NCI-H2171 treated with DMSO at 0.1 percent for 48 hours (cell line): Measurements from ENCODE around the gene MAGI3.
"Not testable (repeated sequence)": the region's sequence is repeated elsewhere in the genome, so short reads cannot be mapped to it uniquely, and the experiment has no call there.

ENCODE experiments used
- DNase-seq: peaks from one replicate; lab custom pipeline; 2025; lab: John Stamatoyannopoulos, UW

MAGI3 gene

DNA sequence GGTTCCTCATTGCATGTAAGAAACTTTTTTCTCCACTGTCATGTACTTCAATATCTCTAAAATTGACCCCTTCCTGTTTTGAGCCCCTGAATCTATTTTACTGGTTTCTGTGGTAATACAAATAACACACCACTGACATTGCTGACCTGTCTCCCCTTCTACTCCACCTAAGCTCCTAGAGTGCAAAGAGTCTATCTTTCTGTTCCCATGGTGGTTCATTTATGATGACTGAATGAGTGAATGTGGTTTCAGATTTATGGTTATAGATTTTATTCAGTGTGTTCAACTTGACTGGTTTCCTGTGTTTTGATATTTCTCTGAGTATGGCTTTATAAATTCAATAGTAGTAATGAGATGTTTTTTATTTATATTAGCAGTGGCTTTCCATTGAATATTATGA, 127.7 kb downstream of the MAGI3 start:
- no peak for DNase-seq

DNA sequence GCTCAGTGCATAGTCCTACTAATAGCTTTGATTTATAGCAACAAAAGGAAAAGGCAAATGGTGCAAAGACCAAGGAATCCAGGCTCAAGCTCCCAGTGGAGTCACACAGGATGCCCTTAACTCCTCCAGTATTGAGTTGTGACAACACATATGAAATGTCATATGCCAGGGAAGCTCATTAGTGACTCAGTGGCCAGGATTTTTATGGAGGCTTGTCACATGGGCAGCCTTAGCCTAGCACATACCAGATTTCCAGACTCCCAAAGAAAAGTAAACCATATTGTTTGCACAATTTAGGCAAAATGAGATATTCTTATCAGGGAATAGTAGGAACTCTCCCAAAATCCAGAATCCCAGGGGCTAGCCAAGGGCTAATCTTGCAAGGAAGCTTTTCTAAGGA, 129.2 kb downstream of the MAGI3 start:
- DNase-seq: no peak

DNA sequence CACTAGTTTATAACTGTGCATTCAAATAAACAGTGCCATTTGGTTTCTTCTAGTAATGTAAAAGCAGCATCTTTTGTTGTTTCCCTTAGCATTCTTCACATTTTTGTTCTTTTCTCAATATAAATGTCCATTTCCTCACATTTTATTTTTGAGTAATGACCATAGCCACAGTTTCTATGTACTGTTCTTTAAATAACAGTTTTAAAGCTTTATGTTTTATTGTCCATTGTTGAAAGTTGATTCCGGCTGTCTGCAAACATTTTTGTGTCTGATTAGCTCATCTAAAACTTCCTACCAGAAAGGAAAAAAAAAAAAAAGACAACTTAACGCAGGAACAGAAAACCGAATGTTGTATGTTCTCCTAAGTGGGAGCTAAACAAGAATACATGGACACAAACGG, 139.7 kb downstream of the MAGI3 start:
- no peak for DNase-seq

DNA sequence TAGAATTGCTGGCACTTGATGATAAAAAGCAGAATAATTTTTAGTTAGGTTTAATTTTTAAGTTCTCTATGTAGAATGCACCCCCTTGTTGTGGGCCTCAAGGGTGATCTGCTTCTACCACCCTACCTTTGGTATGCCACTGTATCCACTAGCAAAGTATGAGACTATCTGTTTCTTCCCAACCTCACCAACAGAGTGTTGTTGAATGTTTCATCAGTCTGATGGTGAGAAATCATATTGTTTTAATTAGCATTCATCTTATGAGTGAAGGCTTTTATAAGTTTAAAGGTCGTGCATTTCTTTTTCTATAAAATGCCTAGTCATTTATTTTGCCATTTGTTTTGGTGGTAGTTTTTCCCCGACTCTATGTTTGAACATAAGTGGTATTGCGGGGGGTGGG, 141.0 kb downstream of the MAGI3 start:
- DNase-seq: no peak

DNA sequence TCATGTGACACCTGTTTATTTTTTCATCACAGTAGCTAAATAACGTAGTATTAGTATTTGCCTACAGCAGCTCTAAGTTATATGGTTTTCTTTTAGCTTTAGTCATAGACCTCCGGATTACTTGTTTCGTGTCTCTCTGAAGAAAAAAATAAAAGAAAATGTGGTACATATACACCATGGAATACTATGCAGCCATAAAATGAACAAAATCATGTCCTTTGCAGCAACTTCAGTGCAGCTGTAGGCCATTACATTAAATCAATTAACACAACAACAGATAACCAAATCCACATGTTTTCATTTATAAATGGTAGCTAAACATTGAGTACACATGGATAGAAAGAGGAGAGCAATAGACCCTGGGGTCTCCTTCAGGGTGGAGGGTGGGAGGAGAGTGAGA, 142.7 kb downstream of the MAGI3 start:
- DNase-seq: no peak

DNA sequence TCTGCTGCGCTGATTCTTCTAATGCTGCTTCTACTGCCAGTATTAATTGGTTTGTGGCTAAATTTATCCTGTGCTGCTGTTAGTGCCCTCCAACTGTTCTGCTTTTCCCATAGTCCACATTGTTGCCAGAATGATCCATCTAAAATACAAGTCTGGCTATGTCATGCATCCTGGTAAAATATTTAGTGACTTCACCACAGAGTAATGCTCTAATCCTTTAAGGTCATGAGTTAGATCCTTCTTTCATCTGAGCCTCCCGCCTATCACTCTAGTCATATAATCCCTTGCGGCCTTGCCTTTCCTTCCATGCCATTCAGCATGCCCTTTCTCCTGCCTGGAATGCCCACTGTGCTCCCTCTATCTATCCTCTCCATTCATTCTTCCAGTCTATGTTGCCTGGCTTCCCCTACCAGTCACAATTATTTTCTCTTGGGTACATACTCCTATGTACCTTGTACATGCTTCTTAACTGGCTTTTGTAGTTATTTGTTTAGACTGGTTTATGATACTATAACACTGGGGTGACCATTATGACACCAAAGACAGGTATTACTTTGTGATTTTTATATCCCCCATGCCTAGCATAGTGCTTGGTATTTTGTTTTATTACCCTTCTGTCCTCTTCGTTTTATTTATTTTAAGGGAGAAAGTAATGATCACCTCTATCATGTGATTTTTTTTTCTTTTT, 144.0 kb downstream of the MAGI3 start:
- no peak for DNase-seq

DNA sequence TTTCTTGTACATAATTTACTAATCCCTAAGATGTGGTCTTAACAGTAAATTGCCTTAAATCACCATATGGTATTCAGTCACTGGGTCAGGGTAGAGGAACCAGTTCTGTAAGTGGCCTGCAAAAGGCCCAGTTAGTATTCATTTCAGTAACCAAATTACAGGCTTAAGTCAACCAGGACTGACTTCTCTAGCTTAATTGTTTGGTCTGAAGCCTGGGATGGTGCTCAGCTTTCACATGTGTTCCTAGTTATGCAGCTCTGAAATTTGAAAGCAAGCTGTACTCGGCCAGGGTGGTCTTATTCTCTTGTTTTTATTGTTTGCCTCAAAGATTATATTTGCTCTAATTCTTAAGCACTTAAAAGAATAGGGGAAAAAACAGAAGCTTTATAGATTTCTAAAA, 144.6 kb downstream of the MAGI3 start:
- no peak for DNase-seq

DNA sequence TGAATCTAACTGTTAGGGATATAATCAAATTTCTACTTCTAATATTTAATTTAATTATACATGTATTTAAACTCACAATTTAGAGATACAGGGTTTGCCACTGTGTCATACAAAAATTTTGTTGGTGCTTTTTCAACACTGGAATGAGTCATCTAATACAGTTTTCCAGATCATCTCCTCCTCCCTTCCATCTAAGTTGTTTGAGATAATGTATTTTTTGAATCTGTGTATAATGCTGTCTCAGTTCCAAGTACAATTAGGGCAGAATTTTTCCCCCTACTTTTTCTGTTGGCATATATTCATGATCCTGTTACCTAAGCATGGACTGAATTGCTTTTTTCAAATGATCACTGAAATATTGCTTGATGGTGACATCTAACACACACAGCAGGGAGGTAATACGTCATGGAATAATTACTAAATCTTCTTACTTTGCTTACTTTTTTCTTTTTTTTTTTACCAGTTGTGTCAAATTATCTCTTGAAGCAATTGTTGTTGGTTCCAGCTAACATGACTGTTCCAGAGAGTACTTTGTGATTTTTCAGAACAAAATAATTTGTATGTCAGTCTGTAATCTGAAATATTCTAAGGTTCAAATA, 146.0 kb downstream of the MAGI3 start:
- no peak for DNase-seq

DNA sequence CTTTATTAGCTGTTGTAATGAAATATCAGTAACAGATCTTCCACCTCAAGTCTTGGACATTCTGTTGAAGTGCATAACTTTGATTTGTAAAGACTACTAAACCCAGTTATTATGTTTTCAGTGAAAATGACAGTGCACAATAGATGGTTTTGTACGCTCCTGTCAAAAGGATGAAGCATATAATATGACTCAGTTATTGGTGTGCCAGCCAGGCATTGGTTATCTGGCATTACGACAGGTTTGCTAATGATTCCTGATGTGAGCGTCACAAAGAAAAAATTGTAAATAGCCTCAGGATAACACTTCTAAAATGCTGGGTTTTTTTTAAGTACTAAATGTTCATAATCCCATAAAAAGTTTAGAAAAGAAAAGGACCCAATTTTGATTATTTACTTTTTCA, 147.9 kb downstream of the MAGI3 start:
- DNase-seq: no peak

DNA sequence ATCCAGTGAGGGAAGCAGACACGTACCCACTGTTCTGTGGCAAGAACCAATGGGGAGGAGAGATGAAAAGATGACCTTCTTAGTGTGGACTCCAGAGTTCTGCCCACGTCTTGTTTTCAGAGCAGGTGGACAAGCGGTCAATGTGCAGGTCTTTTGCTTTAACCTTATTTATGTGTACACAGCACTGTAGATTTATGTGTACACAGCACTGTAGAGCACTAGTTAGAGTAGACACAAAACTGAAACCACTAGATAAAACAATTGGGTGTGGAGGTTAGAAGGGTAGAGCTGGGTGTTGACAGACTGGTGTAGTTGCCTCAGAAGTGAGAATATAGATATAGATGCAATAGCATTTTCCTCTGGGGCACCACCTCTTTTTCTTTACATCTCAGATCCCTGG, 150.0 kb downstream of the MAGI3 start:
- no peak for DNase-seq

DNA sequence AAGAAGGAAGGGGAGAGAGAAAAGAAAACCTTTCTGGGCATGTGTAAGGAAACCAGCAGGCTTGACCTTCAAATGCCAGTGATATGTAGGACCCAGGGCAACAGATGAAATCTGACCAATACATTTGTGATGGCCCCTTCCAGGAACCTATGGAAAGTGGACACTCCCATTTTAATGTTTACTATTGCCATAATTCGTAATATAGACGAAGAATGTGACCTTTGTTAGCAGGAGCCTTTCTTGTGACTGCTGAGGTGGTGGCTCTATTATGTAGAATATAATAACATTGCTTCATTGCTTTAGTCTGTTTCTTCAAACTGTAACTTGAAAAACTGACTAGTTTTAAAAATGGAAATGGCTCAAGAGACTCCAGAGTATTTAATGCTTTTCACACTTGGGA, 150.8 kb downstream of the MAGI3 start:
- DNase-seq: no peak

DNA sequence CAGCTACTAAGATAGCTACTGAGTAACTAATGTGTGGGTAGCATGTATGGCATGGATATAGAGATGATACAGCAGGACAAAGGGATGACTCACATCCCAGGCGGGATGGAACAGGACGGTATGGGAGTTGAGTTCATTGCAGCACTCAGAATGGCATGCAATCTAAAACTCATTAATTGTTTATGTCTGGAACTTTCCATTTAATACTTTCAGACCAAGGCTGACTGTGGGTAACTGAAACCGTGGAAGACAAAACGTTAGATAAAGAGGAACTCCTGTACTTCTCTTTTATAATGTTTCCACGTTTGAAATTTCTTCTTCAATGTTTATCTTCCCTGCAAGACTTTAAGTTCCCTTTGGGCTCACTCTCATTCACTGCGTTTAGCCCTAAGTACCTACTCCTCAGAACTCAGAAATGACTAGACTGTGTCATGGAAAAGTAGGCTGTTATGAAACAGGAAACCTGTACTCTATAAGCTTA, 151.9 kb downstream of the MAGI3 start:
- DNase-seq: no peak

DNA sequence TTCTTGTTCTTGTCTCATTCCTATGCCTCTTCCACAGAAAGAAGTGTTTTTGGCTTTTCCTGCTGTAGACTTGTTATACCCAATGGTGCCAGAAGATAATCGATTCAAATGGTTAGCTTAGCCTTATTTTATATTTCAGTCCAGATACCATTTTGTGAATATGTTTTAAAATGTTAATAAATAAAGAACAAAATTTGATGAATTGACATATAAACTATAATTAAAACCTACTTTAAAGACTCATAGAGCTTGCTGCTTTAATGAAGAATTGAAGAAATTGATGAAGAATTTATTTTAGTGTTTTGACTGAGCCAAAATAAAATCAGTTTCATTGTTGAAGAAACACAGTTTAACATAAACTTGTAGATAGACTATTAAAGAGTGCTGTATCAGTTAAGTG, 152.8 kb downstream of the MAGI3 start:
- DNase-seq: no peak

DNA sequence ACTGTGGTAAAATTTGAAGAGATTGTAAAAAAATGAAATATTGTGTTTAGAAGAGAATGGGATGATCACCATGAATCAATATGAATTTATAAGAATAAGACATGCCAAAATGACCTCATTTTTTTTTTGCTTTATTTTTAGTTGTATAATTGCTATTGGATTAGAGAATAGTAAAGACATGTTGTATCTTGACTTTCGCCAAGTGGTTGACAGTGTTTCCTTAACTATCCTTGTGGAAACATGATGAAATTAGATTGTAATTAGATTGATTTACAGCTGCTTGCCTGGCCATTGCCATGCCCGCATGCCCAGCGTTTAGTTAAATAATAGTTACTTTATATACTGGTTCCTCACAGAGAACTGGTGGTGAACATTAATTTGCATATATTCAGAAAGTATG, 154.9 kb downstream of the MAGI3 start:
- DNase-seq: no peak

DNA sequence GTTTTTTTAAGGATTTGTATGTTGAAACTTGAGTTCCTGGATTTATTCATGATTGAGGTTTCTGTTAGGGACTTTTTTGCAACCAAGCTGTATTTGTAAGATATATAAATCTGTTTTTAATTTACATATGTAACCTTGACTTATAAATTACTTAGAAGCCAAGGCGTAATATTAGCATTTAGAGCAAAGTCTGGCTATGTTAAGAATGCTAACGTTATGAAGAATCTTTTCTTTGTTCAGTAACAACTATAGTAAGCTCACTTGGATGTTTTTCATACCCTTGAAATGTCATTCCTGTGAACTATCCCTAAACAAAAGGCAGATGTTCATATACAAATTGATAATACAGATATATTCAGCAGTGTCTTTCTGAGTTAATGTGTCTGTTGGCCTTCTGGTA, 155.3 kb downstream of the MAGI3 start:
- no peak for DNase-seq

DNA sequence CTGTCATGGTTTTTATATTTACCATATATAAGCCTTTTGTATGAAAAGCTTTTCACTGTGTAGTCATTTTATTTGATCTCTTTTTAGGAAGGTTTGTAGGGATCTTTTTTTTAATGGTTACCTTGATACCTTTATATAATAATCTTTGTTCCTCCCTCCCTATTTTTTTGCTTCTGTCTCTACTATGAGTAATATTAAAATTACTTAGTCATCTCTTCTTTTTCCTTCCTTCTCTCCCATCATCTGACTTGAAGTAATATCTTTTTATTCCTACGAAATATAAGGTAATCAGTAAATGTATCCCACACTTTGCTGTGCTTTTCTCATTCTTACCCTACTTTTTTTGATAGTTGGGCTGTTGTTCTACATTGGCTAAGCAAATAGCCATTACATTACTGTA, 161.4 kb downstream of the MAGI3 start:
- DNase-seq: no peak

DNA sequence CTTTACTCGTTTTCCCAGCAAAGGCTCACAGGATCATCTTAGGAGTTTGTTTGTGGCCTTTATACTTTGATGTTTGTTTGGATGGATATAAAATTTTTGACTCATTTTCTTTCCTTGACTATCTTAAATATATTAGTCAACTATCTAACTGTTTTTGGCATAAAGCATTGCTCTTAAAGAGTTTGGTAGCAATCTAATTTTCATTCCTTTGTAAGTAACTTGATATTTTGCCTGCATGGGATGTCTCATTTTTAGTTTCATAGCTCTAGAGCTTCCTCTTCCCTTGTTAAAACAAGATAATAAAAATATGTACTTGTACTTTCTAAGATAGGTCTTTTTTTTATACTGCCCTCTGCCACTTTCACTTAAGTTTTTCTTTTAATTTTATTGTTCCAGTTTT, 161.9 kb downstream of the MAGI3 start:
- no peak for DNase-seq

DNA sequence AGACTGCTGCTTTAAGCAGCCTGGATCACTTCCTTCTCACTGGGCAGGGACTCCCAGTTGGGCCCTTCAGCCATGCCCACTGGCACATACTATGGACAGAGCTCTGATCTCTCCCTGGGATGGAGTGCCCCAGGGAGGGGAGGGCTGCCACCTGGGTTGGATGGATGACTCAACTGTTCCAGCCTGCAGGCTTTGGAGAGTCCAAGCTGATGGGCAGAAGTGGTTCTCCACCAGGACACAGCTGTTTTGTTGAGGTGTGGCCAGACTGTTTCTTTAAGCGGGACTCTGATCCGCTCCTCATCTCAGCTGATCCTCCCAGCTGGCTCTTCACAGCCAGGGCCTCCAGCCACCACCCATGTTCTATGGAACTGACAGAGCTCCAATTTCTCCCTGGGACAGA, 166.9 kb downstream of the MAGI3 start:
- no peak for DNase-seq

DNA sequence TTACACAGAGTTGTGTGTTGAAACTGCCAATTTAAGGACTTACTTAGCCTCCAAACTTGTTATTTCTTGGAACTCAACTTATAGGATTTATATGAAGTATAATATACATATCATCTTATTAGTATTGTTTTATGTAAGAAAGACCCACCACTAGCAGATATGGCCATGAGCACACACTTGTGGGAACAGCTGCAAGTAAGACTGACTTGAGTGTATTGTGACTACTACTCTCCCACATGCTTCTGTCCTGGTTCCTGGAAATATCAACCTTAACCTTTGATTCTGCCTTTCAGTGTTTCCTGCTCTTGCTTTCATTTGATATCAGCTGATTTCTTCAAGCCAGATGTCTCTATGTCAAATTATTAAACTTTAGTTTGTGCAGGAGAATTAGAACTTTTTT, 175.3 kb downstream of the MAGI3 start:
- DNase-seq: no peak

DNA sequence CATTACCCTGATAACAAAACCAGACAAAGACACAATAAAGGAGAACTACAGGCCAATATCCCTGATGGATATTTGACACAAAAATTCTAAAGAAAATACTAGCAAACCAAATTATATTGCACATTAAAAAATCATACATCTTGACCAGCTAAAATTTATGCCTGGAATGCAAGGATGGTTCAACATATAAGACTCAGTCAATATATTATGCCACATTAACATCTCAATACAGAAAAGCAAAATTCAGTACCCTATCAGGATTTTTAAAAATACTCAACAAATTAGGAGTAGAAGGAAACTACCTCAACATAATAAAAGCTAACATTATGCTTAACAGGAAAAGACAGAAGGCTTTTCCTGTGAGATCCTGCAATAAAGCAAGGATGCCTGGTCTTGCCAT, 177.1 kb downstream of the MAGI3 start:
- no peak for DNase-seq

DNA sequence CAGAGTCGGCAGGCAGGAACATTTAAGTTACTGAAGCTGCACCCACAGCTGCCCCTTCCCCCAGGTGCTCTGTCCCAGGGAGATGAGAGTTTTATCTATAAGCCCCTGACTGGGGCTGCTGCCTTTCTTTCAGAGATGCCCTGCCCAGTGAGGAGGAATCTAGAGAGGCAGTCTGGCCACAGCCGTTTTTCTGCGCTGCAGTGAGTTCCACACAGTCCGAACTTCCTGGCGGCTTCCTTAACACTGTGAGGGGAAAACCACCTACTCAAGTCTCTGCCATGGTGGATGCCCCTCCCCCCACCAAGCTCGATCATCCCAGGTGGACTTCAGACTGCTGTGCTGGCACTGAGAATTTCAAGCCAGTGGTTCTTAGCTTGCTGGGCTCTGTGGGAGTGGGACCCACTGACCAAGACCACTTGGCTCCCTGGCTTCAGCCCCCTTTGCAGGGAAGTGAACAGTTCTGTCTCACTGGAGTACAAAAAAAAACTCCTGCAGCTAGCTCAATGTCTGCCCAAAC, 185.5 kb downstream of the MAGI3 start:
- not testable (repeated sequence) for DNase-seq

DNA sequence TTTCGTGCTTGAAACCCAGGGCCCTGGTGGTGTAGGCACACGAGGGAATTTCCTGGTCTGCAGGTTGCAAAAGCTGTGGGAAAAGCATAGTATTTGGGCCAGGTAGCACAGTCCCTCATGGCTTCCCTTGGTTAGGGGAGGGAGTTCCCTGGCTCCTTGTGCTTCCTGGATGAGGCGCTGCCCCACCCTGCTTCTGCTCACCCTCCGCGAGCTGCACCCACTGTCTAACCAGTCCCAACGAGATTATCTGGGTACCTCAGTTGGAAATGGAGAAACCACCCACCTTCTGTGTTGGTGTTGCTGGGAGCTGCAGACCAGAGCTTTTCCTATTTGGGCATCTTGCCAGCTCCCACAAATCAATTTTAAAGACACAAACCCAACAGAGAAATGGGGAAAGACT, 186.0 kb downstream of the MAGI3 start:
- no peak for DNase-seq

DNA sequence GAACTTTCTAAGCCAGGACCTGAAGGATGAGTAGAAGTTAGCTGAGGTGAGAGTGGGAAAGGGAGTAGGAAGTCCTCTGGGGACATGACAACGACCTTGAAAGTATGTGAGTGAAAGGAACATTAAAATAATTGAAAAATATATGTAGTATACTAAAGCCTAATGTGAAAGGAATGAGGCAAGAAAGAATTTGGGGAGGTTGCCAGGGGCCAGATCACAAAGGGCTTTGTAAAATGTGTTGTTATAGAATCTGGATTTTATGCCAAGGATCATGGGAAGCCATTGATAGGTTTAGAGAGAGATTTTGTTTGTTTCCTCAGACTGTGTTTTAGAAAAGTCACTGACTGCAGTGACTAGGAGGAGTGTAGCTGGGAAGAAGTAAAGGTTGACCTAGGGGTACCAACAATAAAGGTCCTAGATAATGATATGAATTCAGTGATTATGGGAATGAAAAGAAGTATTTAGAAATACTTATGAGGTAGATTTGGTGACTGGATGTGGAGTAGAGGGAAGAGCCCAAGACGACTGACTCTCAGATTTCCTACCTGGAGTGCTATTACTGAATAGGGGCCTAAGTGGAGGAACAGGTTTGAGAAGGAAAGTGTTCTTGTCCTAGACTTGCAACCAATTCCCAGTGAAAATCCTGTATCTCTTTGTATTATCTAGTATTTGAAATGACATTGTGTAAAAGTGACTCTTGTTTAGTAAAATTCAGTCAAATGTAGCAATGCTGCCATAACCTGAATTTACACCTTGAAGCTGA, 189.1 kb downstream of the MAGI3 start:
- no peak for DNase-seq
